Thyroid gland (tissue), 4 donors: Measurements from ENCODE around the gene DNAH8.

Source experiments
- CTCF ChIP-seq, 6 experiments: fragments of 200-600 bp in 3 of 6; fragments of 450-650 bp in 3 of 6; sonication (generic) in 3 of 6; IDR thresholded peaks; one replicate each; pipeline ENCODE4 v1.5.1; 2016 to 2019; ENCODE audit warnings: antibody characterized with exemption in 6 of 6, mild to moderate bottlenecking in 2 of 6, inconsistent platforms in 1 of 6, moderate library complexity in 1 of 6
- POLR2A ChIP-seq, 2 donors: fragments of 450-650 bp; IDR thresholded peaks; one replicate each; pipeline ENCODE4 v1.6.1; 2017; ENCODE audit warnings: antibody characterized with exemption in 2 of 2, mild to moderate bottlenecking in 2 of 2, moderate library complexity in 1 of 2

DNA sequence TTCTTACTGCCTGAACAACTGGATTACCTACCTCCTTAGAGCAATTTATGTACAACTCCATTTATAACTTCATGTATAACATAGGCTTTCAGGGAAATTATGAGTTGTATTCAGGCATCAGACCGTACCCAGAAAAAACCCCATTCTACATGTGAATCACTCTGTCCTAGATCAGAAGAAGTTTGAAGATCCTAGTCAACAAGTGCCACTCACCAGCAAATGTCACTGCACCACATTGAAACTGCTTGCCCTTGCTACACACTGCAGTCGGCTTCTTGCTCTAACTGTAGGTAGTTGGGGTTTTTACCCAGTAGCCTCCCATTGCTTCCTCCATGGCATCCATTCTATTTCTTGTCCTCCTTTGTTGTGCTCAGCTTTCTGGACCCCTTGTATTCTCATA is 132.4 kb downstream of the DNAH8 start:
- TF ChIP-seq CTCF (IDR thresholded peaks at IDR 0.05) (no peak), POLR2A (IDR thresholded peaks at IDR 0.05) (no peak)
